ENCODE results near the gene LITAFD. TPM values are rescaled to one million over a fixed set of nuclear protein-coding genes. Genes with fewer than 3 reads are reported as not detected.
A peak's percentile ranks its signal among the peaks of the same experiment; 100 is the strongest.

LITAFD gene
- total RNA-seq, 1 donor from 2014 or later: not detected

DNA sequence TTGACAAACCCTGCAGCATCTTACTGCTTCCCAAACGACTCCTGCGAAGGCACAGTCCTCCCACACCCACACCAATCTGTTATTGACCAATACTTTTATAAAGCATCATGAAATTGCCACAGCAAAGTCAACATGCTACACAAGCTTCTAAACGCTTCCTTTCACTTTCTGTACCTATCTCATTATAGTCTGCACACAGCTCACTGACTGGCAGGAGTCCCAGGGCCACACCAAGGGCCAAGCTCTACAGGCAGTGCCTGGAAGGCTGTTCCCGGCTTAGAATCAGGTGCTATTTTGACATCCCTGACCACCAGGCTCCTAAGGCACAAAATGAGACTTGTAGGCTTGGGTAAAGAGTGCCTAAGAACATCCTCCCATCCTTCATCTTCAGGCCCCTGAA, 42.1 kb downstream of the LITAFD start:
- Histone ChIP-seq H3K4me3 (ENCODE audit: insufficient read depth, low read depth, low read length) (no peak overlapping the region), H3K4me1 (ENCODE audit: insufficient read depth, low read length) (peaks cover 11% of the 10 kb centered on the region), H3K79me2 (ENCODE audit: insufficient read depth, low read length) (peaks cover 84% of the 10 kb centered on the region), H3K27ac (ENCODE audit: low read depth, low read length) (no peak overlapping the region), H3K36me3 (ENCODE audit: insufficient read depth, low read length) (peaks cover 44% of the 10 kb centered on the region), H3K27me3 (ENCODE audit: insufficient read depth, low read length) (no peaks in the 10 kb centered on the region), H3K4me2 (ENCODE audit: low read length) (no peak overlapping the region), H3K9me3 (ENCODE audit: insufficient read depth, low read depth, low read length) (no peaks in the 10 kb centered on the region), H2AFZ (ENCODE audit: low read depth, low read length) (no peak overlapping the region), H3K9ac (ENCODE audit: low read length) (no peak overlapping the region), H4K20me1 (ENCODE audit: insufficient read depth, low read length) (peaks cover 93% of the 10 kb centered on the region)
- FAIRE-seq: no peak
- H3K4me1 Mint-ChIP-seq (ENCODE audit: low read depth, unreplicated experiment): peaks cover 30% of the 10 kb centered on the region
- no peak for TF ChIP-seq EZH2 (IDR thresholded peaks at IDR 0.05; ENCODE audit: insufficient read depth, low read length)
- TF ChIP-seq, protein P1, sequence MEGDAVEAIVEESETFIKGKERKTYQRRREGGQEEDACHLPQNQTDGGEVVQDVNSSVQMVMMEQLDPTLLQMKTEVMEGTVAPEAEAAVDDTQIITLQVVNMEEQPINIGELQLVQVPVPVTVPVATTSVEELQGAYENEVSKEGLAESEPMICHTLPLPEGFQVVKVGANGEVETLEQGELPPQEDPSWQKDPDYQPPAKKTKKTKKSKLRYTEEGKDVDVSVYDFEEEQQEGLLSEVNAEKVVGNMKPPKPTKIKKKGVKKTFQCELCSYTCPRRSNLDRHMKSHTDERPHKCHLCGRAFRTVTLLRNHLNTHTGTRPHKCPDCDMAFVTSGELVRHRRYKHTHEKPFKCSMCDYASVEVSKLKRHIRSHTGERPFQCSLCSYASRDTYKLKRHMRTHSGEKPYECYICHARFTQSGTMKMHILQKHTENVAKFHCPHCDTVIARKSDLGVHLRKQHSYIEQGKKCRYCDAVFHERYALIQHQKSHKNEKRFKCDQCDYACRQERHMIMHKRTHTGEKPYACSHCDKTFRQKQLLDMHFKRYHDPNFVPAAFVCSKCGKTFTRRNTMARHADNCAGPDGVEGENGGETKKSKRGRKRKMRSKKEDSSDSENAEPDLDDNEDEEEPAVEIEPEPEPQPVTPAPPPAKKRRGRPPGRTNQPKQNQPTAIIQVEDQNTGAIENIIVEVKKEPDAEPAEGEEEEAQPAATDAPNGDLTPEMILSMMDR (IDR thresholded peaks at IDR 0.05; ENCODE audit: insufficient read depth, low read depth, low read length): no peak
- no peak overlapping the region for H3K4me3 Mint-ChIP-seq (ENCODE audit: unreplicated experiment)
- H3K27ac Mint-ChIP-seq (ENCODE audit: unreplicated experiment): peak overlapping the region; percentile 18
- no peaks in the 10 kb centered on the region for H3K27me3 Mint-ChIP-seq (ENCODE audit: low read depth, unreplicated experiment)
- H3K36me3 Mint-ChIP-seq (ENCODE audit: low read depth, unreplicated experiment): peaks cover 24% of the 10 kb centered on the region
- H3K9me3 Mint-ChIP-seq (ENCODE audit: unreplicated experiment): no peaks in the 10 kb centered on the region
- DNase-seq (ENCODE audit: low read depth): no peak

DNA sequence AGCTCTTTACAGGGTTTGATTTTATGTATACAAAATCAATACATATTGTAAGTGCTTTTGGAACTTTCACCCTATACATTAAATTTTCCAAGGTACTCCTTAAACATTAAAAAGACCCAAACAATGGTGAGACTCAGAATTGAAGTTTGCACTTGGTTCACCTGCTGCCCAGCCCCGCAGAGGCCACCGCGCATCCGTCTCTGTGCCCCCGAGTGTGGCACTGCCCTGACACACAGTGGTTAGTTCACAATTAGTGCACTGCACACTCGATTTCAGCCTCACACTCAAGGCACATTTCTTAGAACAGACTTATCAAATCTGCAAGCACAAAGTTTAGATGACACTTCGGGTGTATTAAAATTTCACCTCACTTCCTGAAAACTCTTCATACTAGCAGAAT, 43.3 kb downstream of the LITAFD start:
- Mint-ChIP-seq H3K27ac (ENCODE audit: unreplicated experiment) (no peak overlapping the region), H3K4me1 (ENCODE audit: low read depth, unreplicated experiment) (peaks cover 18% of the 10 kb centered on the region), H3K27me3 (ENCODE audit: low read depth, unreplicated experiment) (no peaks in the 10 kb centered on the region), H3K36me3 (ENCODE audit: low read depth, unreplicated experiment) (peaks cover 19% of the 10 kb centered on the region), H3K9me3 (ENCODE audit: unreplicated experiment) (no peaks in the 10 kb centered on the region), H3K4me3 (ENCODE audit: unreplicated experiment) (no peak overlapping the region)
- Histone ChIP-seq H3K4me1 (ENCODE audit: insufficient read depth, low read length) (peaks cover 6% of the 10 kb centered on the region), H3K27ac (ENCODE audit: low read depth, low read length) (no peak overlapping the region), H3K9me3 (ENCODE audit: insufficient read depth, low read depth, low read length) (no peaks in the 10 kb centered on the region), H3K9ac (ENCODE audit: low read length) (no peak overlapping the region), H3K79me2 (ENCODE audit: insufficient read depth, low read length) (peaks cover 87% of the 10 kb centered on the region), H3K36me3 (ENCODE audit: insufficient read depth, low read length) (peaks cover 34% of the 10 kb centered on the region), H3K27me3 (ENCODE audit: insufficient read depth, low read length) (no peaks in the 10 kb centered on the region), H3K4me2 (ENCODE audit: low read length) (no peak overlapping the region), H4K20me1 (ENCODE audit: insufficient read depth, low read length) (peaks cover 93% of the 10 kb centered on the region), H3K4me3 (ENCODE audit: insufficient read depth, low read depth, low read length) (no peak overlapping the region), H2AFZ (ENCODE audit: low read depth, low read length) (no peak overlapping the region)
- FAIRE-seq (no peak), DNase-seq (ENCODE audit: low read depth) (no peak)
- TF ChIP-seq, protein P1 (IDR thresholded peaks at IDR 0.05; ENCODE audit: insufficient read depth, low read depth, low read length): no peak
- TF ChIP-seq EZH2 (IDR thresholded peaks at IDR 0.05; ENCODE audit: insufficient read depth, low read length): no peak

DNA sequence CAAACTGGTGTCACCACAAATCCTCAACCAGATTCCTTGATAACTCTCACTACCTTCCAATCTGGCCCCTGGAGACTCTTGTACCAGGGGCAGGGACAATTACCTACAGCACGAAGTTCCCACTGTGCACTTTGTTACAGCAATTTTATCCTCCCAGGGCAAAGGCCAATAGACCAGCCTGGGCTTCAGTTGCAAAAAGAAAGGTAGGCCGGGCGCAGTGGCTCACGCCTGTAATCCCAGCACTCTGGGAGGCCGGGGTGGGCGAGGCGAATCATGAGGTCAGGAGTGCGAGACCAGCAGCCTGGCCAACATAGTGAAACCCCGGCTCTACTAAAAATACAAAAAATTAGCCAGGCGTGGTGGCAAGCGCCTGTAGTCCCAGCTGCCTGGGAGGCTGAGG, 44.7 kb downstream of the LITAFD start:
- Mint-ChIP-seq H3K4me3 (ENCODE audit: unreplicated experiment) (no peak overlapping the region), H3K27me3 (ENCODE audit: low read depth, unreplicated experiment) (no peaks in the 10 kb centered on the region), H3K4me1 (ENCODE audit: low read depth, unreplicated experiment) (peaks cover 10% of the 10 kb centered on the region), H3K27ac (ENCODE audit: unreplicated experiment) (no peak overlapping the region), H3K36me3 (ENCODE audit: low read depth, unreplicated experiment) (peaks cover 11% of the 10 kb centered on the region), H3K9me3 (ENCODE audit: unreplicated experiment) (no peaks in the 10 kb centered on the region)
- Histone ChIP-seq H3K27ac (ENCODE audit: low read depth, low read length) (no peak overlapping the region), H2AFZ (ENCODE audit: low read depth, low read length) (no peak overlapping the region), H3K4me2 (ENCODE audit: low read length) (no peak overlapping the region), H3K27me3 (ENCODE audit: insufficient read depth, low read length) (no peaks in the 10 kb centered on the region), H3K9me3 (ENCODE audit: insufficient read depth, low read depth, low read length) (no peaks in the 10 kb centered on the region), H3K79me2 (ENCODE audit: insufficient read depth, low read length) (peaks cover 94% of the 10 kb centered on the region), H3K36me3 (ENCODE audit: insufficient read depth, low read length) (peaks cover 33% of the 10 kb centered on the region), H4K20me1 (ENCODE audit: insufficient read depth, low read length) (peaks cover 94% of the 10 kb centered on the region), H3K4me1 (ENCODE audit: insufficient read depth, low read length) (no peaks in the 10 kb centered on the region), H3K9ac (ENCODE audit: low read length) (no peak overlapping the region), H3K4me3 (ENCODE audit: insufficient read depth, low read depth, low read length) (no peak overlapping the region)
- TF ChIP-seq EZH2 (IDR thresholded peaks at IDR 0.05; ENCODE audit: insufficient read depth, low read length): no peak
- TF ChIP-seq, protein P1 (IDR thresholded peaks at IDR 0.05; ENCODE audit: insufficient read depth, low read depth, low read length): no peak
- DNase-seq (ENCODE audit: low read depth): no peak
- no peak for FAIRE-seq

Measured in astrocyte (in vitro differentiated cells and primary cell).